ENCODE data around the gene RNASEH2B. TPM values are rescaled to one million over a fixed set of nuclear protein-coding genes. Genes with fewer than 3 reads are reported as not detected.

The RNASEH2B gene
- total and polyA plus RNA-seq, 2 experiments from 2014 or later: 39.0 to 64.8 TPM

GRCh38 chr13:50914176-50914700, 4.6 kb downstream of the RNASEH2B start:
- no peak for DNase-seq (ENCODE audit: low spot score)

More at GRCh38 chr13:50914176-50914700, 4.6 kb downstream of the RNASEH2B start:
- H3K4me3 Mint-ChIP-seq: no peak overlapping the region
- no peaks in the 10 kb centered on the region for H3K27me3 ChIP-seq (ENCODE audit: insufficient read depth)
- H3K4me1 ChIP-seq (ENCODE audit: insufficient read depth): peaks cover 31% of the 10 kb centered on the region
- H3K4me2 ChIP-seq: no peak overlapping the region
- H3K79me2 ChIP-seq (replicated peaks; ENCODE audit: insufficient read depth): peaks cover 64% of the 10 kb centered on the region
- no peaks in the 10 kb centered on the region for H3K9me2 ChIP-seq (ENCODE audit: insufficient read depth)
- H3K36me3 ChIP-seq (ENCODE audit: insufficient read depth): no peaks in the 10 kb centered on the region
- H3K27me3 Mint-ChIP-seq (ENCODE audit: insufficient read depth, low read depth, poor library complexity): peaks cover 4% of the 10 kb centered on the region
- TF ChIP-seq EZH2phosphoT487 (IDR thresholded peaks at IDR 0.05; ENCODE audit: unreplicated experiment) (no peak), CTCF (conservative IDR thresholded peaks at IDR 0.05; ENCODE audit: low read depth in 2 of 2) (no peak), ZNF462 (CRISPR knock-in tag; IDR thresholded peaks at IDR 0.05) (no peak), POLR2AphosphoS5 (IDR thresholded peaks at IDR 0.05; ENCODE audit: low read depth) (no peak), ZNF331 (CRISPR knock-in tag; IDR thresholded peaks at IDR 0.05; ENCODE audit: low read depth) (no peak), ETS1 (IDR thresholded peaks at IDR 0.05) (no peak), NANOG (IDR thresholded peaks at IDR 0.05; ENCODE audit: borderline replicate concordance) (no peak), STAT1 (IDR thresholded peaks at IDR 0.05; ENCODE audit: unreplicated experiment) (no peak), ZNF114 (CRISPR knock-in tag; IDR thresholded peaks at IDR 0.05) (no peak), CREB1 (CRISPR knock-in tag; IDR thresholded peaks at IDR 0.05; ENCODE audit: low read depth) (no peak), EZH2 (IDR thresholded peaks at IDR 0.05; ENCODE audit: low read depth, unreplicated experiment) (no peak), JUNB (IDR thresholded peaks at IDR 0.05; ENCODE audit: unreplicated experiment) (no peak), REST (IDR thresholded peaks at IDR 0.05; ENCODE audit: unreplicated experiment) (no peak)
- H3K36me3 Mint-ChIP-seq (ENCODE audit: low read depth): no peaks in the 10 kb centered on the region
- no peak overlapping the region for H3K27ac ChIP-seq (ENCODE audit: low read depth)
- no peak for ATAC-seq
- H3K4me3 ChIP-seq: no peak overlapping the region
- H2AFZ ChIP-seq: no peak overlapping the region
- H3K4me1 Mint-ChIP-seq: peaks cover 50% of the 10 kb centered on the region
- no peaks in the 10 kb centered on the region for H4K20me1 ChIP-seq (replicated peaks; ENCODE audit: insufficient read depth)
- H3K9me3 Mint-ChIP-seq: no peaks in the 10 kb centered on the region
- H3K27ac Mint-ChIP-seq: no peak overlapping the region
- no peaks in the 10 kb centered on the region for H3F3A ChIP-seq (replicated peaks; ENCODE audit: low read depth)

Measured in GM23338 (cell line).